Measurements from ENCODE around the gene TCEAL9.
"Not testable (repeated sequence)": the region's sequence is repeated elsewhere in the genome, so short reads cannot be mapped to it uniquely, and the experiment has no call there.

Gene TCEAL9

DNA sequence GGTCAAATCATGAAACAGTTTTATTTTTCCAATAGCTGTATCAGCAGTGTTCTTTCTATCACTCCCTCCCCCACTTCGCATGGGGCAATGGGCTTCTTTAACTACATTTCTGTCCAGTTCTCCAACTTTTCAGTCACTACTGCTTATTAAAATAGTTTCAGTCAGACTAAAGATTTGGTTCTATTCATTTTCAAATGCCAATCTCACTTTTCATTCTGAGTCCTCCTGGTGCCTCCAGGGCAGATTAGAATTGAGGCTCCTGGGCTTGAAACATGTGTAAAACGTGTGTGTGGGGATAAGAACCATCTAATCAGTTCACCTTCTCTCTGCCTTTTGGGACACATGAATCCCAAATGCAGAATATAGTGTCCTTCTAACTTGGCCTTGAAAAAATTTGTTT, 16.6 kb downstream of the TCEAL9 start:
- no peak for DNase-seq (ENCODE audit: low read depth in 1 of 2, low spot score in 1 of 2)

DNA sequence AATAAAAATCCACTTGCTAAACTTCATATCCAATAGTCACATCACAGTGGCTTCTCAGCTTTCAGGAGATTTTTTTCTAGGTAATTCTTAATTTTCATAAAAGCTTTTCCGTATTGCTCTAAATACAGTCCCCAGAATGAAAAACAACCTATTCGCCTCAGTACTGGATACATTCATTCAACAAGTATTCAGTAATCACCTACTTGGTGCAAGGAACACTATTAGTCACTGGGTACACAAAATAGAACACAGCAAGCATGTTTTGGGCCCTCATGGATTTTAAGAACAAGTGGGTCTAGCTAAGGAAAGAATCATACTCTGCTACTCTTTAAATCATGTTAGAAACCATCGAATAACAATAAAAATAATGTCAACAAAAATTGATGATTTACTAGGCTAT, 17.3 kb downstream of the TCEAL9 start:
- no peak for DNase-seq (ENCODE audit: low read depth in 1 of 2, low spot score in 1 of 2)

DNA sequence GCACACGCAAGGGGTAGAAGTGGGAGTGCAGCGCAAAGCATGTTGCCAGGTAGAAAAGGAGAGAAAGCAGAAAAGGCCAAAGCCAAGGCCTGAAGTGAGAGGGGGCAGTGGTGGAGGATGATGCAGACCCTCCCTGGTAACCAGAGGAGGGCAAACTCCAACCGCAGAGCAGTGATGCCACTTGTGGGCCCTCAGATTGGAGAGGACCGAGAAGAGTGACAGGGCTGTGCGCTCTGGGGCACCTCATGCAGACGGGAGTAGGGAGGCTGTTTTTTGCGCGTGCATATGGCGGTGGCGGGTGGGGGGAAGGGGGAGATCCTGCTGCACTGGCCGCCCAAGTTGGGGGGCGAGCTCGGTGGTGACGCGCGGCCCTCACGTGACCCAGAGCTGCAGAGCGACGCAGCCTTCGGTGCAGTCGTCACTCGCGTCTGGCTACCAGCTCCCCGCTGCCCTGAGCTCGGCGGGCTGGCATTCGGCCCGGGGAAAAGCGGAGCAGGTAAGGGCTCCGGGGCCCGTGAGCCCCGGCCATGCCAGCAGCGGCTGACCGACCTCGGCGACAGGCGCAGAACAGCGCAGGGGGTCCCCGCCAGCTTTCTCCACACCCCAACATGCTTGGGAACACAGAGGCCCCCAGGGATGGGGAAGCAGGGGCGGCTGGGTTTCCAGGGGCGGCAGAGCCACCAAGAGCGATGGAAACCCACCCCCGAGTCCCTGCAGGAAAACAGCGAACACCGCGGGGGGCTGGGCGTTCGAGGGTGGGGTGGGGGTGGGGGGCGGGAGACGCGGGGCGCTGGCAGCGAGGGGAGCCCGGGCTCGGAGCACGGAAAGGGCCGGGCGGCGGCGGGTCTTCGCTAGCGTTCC, 20.0 kb downstream of the TCEAL9 start, which contains the start of gene BEX3:
Gene BEX3, plus strand, starts transcription at position 421 of the 861 bp plus-strand sequence. CDS start 984 bp downstream, outside the sequence.
- DNase-seq (ENCODE audit: low read depth in 1 of 2, low spot score in 1 of 2) = no peak

GRCh38 chrX:103376979-103377324, 20.6 kb downstream of the TCEAL9 start:
- DNase-seq (ENCODE audit: low read depth in 1 of 2, low spot score in 1 of 2) = no peak

GRCh38 chrX:103378990-103379389, 22.7 kb downstream of the TCEAL9 start:
- no peak for DNase-seq (ENCODE audit: low read depth in 1 of 2, low spot score in 1 of 2)

GRCh38 chrX:103382877-103383276, 26.6 kb downstream of the TCEAL9 start:
- no peak for DNase-seq (ENCODE audit: low read depth in 1 of 2, low spot score in 1 of 2)

- no peak for DNase-seq (ENCODE audit: low read depth in 1 of 2, low spot score in 1 of 2)
These were observed 28.4 kb downstream of the TCEAL9 start for GRCh38 chrX:103384672-103385071.

GRCh38 chrX:103385283-103385830, 29.1 kb downstream of the TCEAL9 start:
- not testable (repeated sequence) for DNase-seq (ENCODE audit: low read depth in 1 of 2, low spot score in 1 of 2)

GRCh38 chrX:103386332-103386731, 30.0 kb downstream of the TCEAL9 start:
- DNase-seq (ENCODE audit: low read depth in 1 of 2, low spot score in 1 of 2) = no peak

DNA sequence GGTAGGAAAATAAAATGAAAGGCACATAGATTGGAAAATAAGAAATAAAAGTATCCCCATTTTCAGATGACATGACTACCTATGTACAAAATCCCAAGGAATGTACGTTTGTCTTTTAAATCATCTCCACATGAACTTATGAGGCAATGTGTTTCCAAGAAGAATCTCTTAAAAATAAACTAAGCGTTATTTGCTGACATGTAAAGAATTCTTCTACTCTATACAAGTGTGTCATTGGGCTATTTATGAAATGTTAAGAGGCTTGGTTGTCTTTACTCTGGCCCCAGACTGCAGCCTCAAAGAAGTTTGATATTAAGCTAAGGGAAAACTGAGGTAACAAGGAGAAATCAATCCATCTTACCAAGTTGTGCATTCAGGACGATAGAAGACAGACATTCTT, 37.2 kb downstream of the TCEAL9 start:
- DNase-seq (ENCODE audit: low read depth in 1 of 2, low spot score in 1 of 2) = no peak

GRCh38 chrX:103396186-103396585, 39.9 kb downstream of the TCEAL9 start:
- no peak for DNase-seq (ENCODE audit: low read depth in 1 of 2, low spot score in 1 of 2)

DNA sequence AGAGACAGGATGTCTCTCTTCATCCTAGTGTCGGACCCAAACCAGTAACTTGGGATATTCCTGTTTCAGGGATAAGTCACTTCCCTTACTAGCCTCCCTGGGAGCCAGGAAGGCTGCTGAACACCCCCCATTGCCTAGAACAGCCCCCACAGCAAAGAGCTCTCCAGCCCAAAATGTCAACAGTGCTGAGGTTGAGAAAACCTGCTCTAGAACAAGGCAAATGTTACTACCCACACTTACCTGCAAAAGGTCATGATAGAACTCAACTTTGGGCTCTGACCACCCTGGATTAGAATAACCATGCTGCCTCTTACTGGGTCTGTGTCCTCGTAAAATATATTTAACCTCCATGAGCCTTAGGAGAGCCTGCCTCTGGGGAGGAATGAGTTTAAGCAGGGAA, 40.4 kb downstream of the TCEAL9 start:
- DNase-seq (ENCODE audit: low read depth in 1 of 2, low spot score in 1 of 2) = no peak

DNA sequence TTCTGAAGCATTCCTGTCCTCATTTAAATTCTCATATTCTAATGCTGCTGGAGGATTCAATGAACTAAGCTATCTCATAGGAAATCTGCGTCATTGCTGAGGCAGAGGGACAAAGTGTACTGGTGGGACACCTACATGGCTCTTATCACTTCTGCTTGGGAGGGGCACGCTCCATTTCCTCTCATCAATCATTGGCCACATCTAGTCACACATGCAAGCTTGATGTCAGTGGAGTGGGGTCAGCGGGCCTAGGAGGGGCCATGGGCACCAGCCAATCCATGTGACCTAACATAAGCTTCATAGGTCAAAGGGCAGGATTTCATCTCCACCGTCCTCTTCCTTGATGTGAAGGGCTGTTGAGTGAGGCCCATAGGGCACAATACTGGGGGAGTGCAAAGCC, 41.4 kb downstream of the TCEAL9 start:
- DNase-seq (ENCODE audit: low read depth in 1 of 2, low spot score in 1 of 2) = no peak

- no peak for DNase-seq (ENCODE audit: low read depth in 1 of 2, low spot score in 1 of 2)
These were observed 42.1 kb downstream of the TCEAL9 start for GRCh38 chrX:103398421-103398864.

DNA sequence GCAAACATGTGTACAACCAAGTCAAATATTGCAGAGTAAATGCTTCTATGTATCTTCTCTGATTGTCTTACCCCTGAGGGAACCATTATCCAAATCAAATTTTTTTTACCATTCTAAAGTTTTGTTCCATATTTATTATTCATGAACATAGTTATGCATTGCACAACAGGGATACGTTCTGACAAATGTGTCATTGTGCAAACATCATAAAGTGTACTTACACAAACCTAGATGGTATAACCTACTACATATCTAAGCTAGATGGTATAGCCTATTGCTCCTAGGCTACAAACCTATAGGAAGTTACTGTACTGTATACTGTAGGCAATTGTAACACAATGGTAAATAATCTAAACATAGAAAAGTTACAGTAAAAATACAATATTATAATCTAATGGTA, 43.4 kb downstream of the TCEAL9 start:
- DNase-seq (ENCODE audit: low read depth in 1 of 2, low spot score in 1 of 2) = no peak

DNA sequence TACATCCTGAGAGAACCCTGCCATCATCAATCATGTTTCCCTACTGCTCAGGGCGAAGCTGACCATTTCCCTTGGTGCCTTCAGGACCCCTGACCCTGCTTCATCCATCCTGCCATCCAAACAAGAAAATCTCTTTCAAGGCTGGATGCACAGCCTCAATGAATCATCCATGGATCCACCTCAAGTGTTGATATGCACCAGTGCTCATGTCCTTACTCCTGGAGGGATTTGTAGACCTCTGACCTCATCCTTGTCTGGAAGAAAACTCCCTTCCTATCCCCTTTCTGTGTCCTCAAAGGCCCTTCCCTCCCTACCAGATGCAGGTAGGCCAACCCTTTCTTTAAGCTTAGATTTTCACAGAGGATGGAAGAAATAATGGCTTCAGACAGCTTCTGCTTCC, 44.6 kb downstream of the TCEAL9 start:
- no peak for DNase-seq (ENCODE audit: low read depth in 1 of 2, low spot score in 1 of 2)

DNA sequence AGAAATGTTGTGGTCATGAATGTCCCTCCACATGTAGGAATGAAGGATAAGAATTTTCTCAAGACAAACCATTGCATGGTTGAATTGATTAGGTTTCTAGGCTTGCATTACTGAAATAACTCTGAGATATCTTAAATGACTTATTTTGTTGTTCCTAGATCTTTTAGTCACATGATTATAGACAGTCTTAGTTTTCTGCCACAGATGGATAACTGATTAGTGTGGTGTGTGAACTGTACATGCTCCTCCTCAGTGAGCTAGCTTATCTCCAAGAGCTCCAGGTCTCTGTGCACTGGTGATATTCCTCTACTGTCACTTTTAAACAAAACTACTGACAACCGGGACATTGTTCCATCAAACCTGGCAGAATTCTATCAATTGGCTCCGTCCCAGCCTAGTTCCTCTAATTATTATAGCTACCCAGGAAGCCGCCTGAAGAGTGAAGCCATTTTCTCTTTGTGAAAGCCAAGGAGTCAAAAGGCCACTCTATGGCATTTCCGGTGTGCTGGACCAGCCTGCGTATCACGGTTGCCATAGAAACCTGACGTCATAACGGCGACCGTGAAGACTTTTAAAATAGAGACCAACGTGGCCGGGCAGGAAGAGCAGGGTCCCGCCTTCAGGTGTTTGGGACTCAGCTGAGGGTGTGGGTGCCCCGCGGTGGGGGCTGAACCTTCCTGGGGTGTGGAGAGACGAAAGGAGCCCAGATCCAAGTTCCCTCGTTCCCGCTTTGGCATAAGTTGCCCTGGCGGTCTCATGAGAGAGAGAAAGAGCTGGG, 48.1 kb downstream of the TCEAL9 start:
- DNase-seq (ENCODE audit: low read depth in 1 of 2, low spot score in 1 of 2) = no peak

- DNase-seq (ENCODE audit: low read depth in 1 of 2, low spot score in 1 of 2) = no peak
These were observed 48.7 kb downstream of the TCEAL9 start for GRCh38 chrX:103405009-103405333.

DNA sequence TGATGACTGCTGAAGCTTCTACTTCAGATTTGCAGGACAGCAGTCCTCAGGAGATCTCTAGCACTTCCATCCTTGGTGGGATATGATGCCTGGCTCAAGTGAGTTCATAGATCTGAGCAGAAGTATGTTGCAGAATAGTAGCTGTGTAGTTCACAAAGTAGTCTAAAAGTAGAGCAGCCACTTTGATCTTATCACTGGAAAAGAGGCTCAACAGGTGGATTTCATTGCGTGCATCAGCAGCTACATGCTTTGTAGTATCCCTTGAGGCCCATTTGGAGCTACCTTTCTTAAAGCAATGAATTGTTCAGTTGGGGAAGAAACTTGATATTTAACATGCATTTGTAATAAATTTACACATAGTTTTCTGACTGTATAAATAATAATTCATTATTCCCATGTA, 50.0 kb downstream of the TCEAL9 start:
- DNase-seq (ENCODE audit: low read depth in 1 of 2, low spot score in 1 of 2) = no peak

- DNase-seq (ENCODE audit: low read depth in 1 of 2, low spot score in 1 of 2) = no peak
These were observed 51.5 kb downstream of the TCEAL9 start for GRCh38 chrX:103407776-103408175.

Data from activated T-helper 1 cell treated with anti-CD3 and anti-CD28 coated beads, Interleukin-2, amount 50 U/mL, for 16 hours (primary cell).